Activated CD8-positive, alpha-beta memory T cell treated with anti-CD3 and anti-CD28 coated beads for 48 hours (primary cell): ENCODE data around the gene SLC38A3.
A peak's percentile ranks its signal among the peaks of the same experiment; 100 is the strongest.
"Not testable (repeated sequence)": the region's sequence is repeated elsewhere in the genome, so short reads cannot be mapped to it uniquely, and the experiment has no call there.

Experiments used
- DNase-seq, 3 experiments: peaks; one replicate each; pipeline ENCODE4 v3.0.0-alpha.2; 2020; ENCODE audit warnings: low read depth in 2 of 3, low spot score in 2 of 3

Gene SLC38A3

GRCh38 chr3:50210176-50210509, 5.1 kb downstream of the SLC38A3 start:
- no peak for DNase-seq

GRCh38 chr3:50210510-50211367, 5.7 kb downstream of the SLC38A3 start:
- DNase-seq = no peak

GRCh38 chr3:50211368-50211717, 6.3 kb downstream of the SLC38A3 start:
- DNase-seq = not testable (repeated sequence)

- DNase-seq = no peak
These were observed 6.9 kb downstream of the SLC38A3 start for GRCh38 chr3:50211930-50212329.

GRCh38 chr3:50212502-50212901, 7.4 kb downstream of the SLC38A3 start:
- DNase-seq = no peak

- DNase-seq = no peak
These were observed 7.9 kb downstream of the SLC38A3 start for GRCh38 chr3:50212971-50213370.

- no peak for DNase-seq
These were observed 8.3 kb downstream of the SLC38A3 start for GRCh38 chr3:50213373-50213772.

- no peak for DNase-seq
These were observed 9.8 kb downstream of the SLC38A3 start for GRCh38 chr3:50214824-50215223.

- no peak for DNase-seq
These were observed 10.5 kb downstream of the SLC38A3 start for GRCh38 chr3:50215529-50215928.

- no peak for DNase-seq
These were observed 12.6 kb downstream of the SLC38A3 start for GRCh38 chr3:50217681-50218080.

GRCh38 chr3:50218448-50218847, 13.4 kb downstream of the SLC38A3 start:
- DNase-seq = no peak

GRCh38 chr3:50219285-50219684, 14.2 kb downstream of the SLC38A3 start:
- DNase-seq = no peak

- DNase-seq = no peak
These were observed 15.0 kb downstream of the SLC38A3 start for GRCh38 chr3:50220109-50220508.

GRCh38 chr3:50221051-50221410, 16.0 kb downstream of the SLC38A3 start:
- no peak for DNase-seq

- DNase-seq = no peak
These were observed 16.5 kb downstream of the SLC38A3 start for GRCh38 chr3:50221411-50222168.

GRCh38 chr3:50222169-50222528, 17.1 kb downstream of the SLC38A3 start:
- no peak for DNase-seq

- no peak for DNase-seq
These were observed 19.6 kb downstream of the SLC38A3 start for GRCh38 chr3:50224639-50225038.

- DNase-seq = no peak
These were observed 21.9 kb downstream of the SLC38A3 start for GRCh38 chr3:50226888-50227389.

- peak; percentile 71 to 83 (median 74) for DNase-seq
These were observed 22.5 kb downstream of the SLC38A3 start for GRCh38 chr3:50227390-50228183.

- DNase-seq = not testable (repeated sequence)
These were observed 23.2 kb downstream of the SLC38A3 start for GRCh38 chr3:50228184-50228763.

GRCh38 chr3:50229490-50229889, 24.4 kb downstream of the SLC38A3 start:
- no peak for DNase-seq
